Ovary (tissue), 3 donors: ENCODE data around the gene COL5A2.

Experiments
- EP300 ChIP-seq: sonication (generic); formaldehyde crosslinking; IDR thresholded peaks from one replicate; pipeline ENCODE4 v1.6.1; 2017; ENCODE audit warnings: antibody characterized with exemption
- POLR2A ChIP-seq: fragments of 450-650 bp; IDR thresholded peaks from one replicate; pipeline ENCODE4 v1.6.1; 2017; ENCODE audit warnings: antibody characterized with exemption, mild to moderate bottlenecking, moderate library complexity
- TF ChIP-seq, protein P1 (sequence below), 3 donors: fragments of 450-650 bp in 2 of 3; fragments of 200-600 bp in 1 of 3; IDR thresholded peaks; one replicate each; pipeline versions ENCODE4 v1.5.1 to v1.8.0; 2016 to 2022; ENCODE audit warnings: antibody characterized with exemption in 3 of 3, mild to moderate bottlenecking in 1 of 3
- donor health status: DM: no; HTN: no; CAD: no.

GRCh38 chr2:189146553-189146952, 33.0 kb downstream of the COL5A2 start:
- TF ChIP-seq, protein P1, sequence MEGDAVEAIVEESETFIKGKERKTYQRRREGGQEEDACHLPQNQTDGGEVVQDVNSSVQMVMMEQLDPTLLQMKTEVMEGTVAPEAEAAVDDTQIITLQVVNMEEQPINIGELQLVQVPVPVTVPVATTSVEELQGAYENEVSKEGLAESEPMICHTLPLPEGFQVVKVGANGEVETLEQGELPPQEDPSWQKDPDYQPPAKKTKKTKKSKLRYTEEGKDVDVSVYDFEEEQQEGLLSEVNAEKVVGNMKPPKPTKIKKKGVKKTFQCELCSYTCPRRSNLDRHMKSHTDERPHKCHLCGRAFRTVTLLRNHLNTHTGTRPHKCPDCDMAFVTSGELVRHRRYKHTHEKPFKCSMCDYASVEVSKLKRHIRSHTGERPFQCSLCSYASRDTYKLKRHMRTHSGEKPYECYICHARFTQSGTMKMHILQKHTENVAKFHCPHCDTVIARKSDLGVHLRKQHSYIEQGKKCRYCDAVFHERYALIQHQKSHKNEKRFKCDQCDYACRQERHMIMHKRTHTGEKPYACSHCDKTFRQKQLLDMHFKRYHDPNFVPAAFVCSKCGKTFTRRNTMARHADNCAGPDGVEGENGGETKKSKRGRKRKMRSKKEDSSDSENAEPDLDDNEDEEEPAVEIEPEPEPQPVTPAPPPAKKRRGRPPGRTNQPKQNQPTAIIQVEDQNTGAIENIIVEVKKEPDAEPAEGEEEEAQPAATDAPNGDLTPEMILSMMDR (IDR thresholded peaks at IDR 0.05) = no peak
- no peak for TF ChIP-seq POLR2A
- no peak for TF ChIP-seq EP300
